Smooth muscle cell (in vitro differentiated cells): ENCODE results near the gene RNF8. TPM values are rescaled to one million over a fixed set of nuclear protein-coding genes. Genes with fewer than 3 reads are reported as not detected.

Experiments used
- DNase-seq: peaks from one replicate; lab custom pipeline; 2025; ENCODE audit not compliant: unreplicated experiment; lab: John Stamatoyannopoulos, UW
- H2AFZ ChIP-seq: fragments of 200-600 bp; sonication (generic); 2 replicates; pipeline ENCODE4 v1.6.0; 2016; ENCODE audit warnings: antibody characterized with exemption, low read depth, mild to moderate bottlenecking
- H3F3A ChIP-seq: fragments of 200-600 bp; sonication (generic); 2 replicates; pipeline ENCODE4 v1.6.0; 2017; ENCODE audit warnings: antibody characterized with exemption, low read depth
- H3K27ac ChIP-seq: fragments of 200-600 bp; sonication (generic); 2 replicates; pipeline ENCODE4 v1.5.1; 2016; ENCODE audit warnings: low read depth, mild to moderate bottlenecking
- H3K27me3 ChIP-seq: fragments of 200-600 bp; sonication (generic); 2 replicates; pipeline ENCODE4 v1.6.1; 2016; ENCODE audit warnings: low read depth, mild to moderate bottlenecking
- H3K36me3 ChIP-seq: fragments of 200-600 bp; sonication (generic); 2 replicates; pipeline ENCODE4 v1.5.1; 2016; ENCODE audit warnings: low read depth
- H3K4me1 ChIP-seq: fragments of 200-600 bp; sonication (generic); 2 replicates; pipeline ENCODE4 v1.5.1; 2016; ENCODE audit warnings: low read depth
- H3K4me2 ChIP-seq: fragments of 200-600 bp; sonication (generic); 2 replicates; pipeline ENCODE4 v1.6.0; 2016; ENCODE audit warnings: mild to moderate bottlenecking
- H3K4me3 ChIP-seq: fragments of 200-600 bp; sonication (generic); 2 replicates; pipeline ENCODE4 v1.5.1; 2016; ENCODE audit warnings: mild to moderate bottlenecking
- H3K79me2 ChIP-seq: fragments of 200-600 bp; sonication (generic); 2 replicates; pipeline ENCODE4 v1.6.0; 2016; ENCODE audit warnings: low read depth, mild to moderate bottlenecking
- H3K9ac ChIP-seq: fragments of 200-600 bp; sonication (generic); 2 replicates; pipeline ENCODE4 v1.6.0; 2016; ENCODE audit warnings: low read depth
- H3K9me3 ChIP-seq: fragments of 200-600 bp; sonication (generic); replicated peaks from 2 replicates; pipeline ENCODE4 v1.5.1; 2016; ENCODE audit warnings: low read depth
- H4K20me1 ChIP-seq: fragments of 200-600 bp; sonication (generic); 2 replicates; pipeline ENCODE4 v1.6.0; 2016; ENCODE audit warnings: low read depth
- CTCF ChIP-seq: fragments of 200-600 bp; sonication (generic); IDR thresholded peaks from 2 replicates; pipeline ENCODE4 v1.5.1; 2017; ENCODE audit warnings: borderline replicate concordance, mild to moderate bottlenecking, antibody characterized with exemption; ENCODE audit not compliant: insufficient read depth, poor library complexity, severe bottlenecking
- WGBS: methylation state at CpG from one replicate; pipeline ENCODE4 v1.1.7; 2016; ENCODE audit warnings: low lambda C conversion rate; 5-methylcytosine and 5-hydroxymethylcytosine counted together
- polyA plus RNA-seq: library from polyadenylated mRNA; unstranded; fragments of >200 nt; fragmentation: Nextera tagmentation; extraction: Ambion mirVana; gene quantifications from 2 replicates; pipeline ENCODE4 v1.2.1, GENCODE V29; 2016
- total RNA-seq: library from RNA; depleted of rRNA; stranded (reverse); fragments of >200 nt; gene quantifications from 2 replicates; pipeline ENCODE4 v1.2.3, GENCODE V29; 2014

The RNF8 gene
- total and polyA plus RNA-seq, 2 experiments from 2014 or later: 16.7 to 23.6 TPM

- no peak for DNase-seq
- Histone ChIP-seq H3K27ac (no peak overlapping the region), H3K4me2 (no peak overlapping the region), H3K4me3 (no peak overlapping the region), H3K36me3 (no peaks in the 10 kb centered on the region), H3K4me1 (no peaks in the 10 kb centered on the region), H3K9ac (no peak overlapping the region), H2AFZ (no peak overlapping the region), H3K27me3 (no peaks in the 10 kb centered on the region), H4K20me1 (peaks cover 16% of the 10 kb centered on the region), H3K9me3 (no peaks in the 10 kb centered on the region), H3F3A (no peaks in the 10 kb centered on the region), H3K79me2 (no peaks in the 10 kb centered on the region)
- TF ChIP-seq CTCF: no peak
- WGBS: 97% methylated on average over 4 of the region's 4 CpGs
Observed at GRCh38 chr6:37371154-37372083, 17.6 kb downstream of the RNF8 start.

GRCh38 chr6:37372116-37372515, 18.3 kb downstream of the RNF8 start:
- no peaks in the 10 kb centered on the region for H3F3A ChIP-seq
- H3K27me3 ChIP-seq: no peaks in the 10 kb centered on the region
- H3K9me3 ChIP-seq: no peaks in the 10 kb centered on the region
- no peak overlapping the region for H3K9ac ChIP-seq
- H3K79me2 ChIP-seq: no peaks in the 10 kb centered on the region
- H3K27ac ChIP-seq: no peak overlapping the region
- no peaks in the 10 kb centered on the region for H3K4me1 ChIP-seq
- H3K4me3 ChIP-seq: no peak overlapping the region
- no peak overlapping the region for H2AFZ ChIP-seq
- 90% methylated on average over 1 of the region's 1 CpG for WGBS
- DNase-seq: no peak
- peaks cover 10% of the 10 kb centered on the region for H4K20me1 ChIP-seq
- H3K36me3 ChIP-seq: no peaks in the 10 kb centered on the region
- H3K4me2 ChIP-seq: no peak overlapping the region
- TF ChIP-seq CTCF: no peak

GRCh38 chr6:37373822-37374471, 20.2 kb downstream of the RNF8 start:
- Histone ChIP-seq H3K4me3 (no peak overlapping the region), H3K9ac (no peak overlapping the region), H3K4me2 (no peak overlapping the region), H3K4me1 (no peaks in the 10 kb centered on the region), H3K9me3 (no peaks in the 10 kb centered on the region), H4K20me1 (peaks cover 10% of the 10 kb centered on the region), H3K27me3 (no peaks in the 10 kb centered on the region), H3K27ac (no peak overlapping the region), H3K36me3 (no peaks in the 10 kb centered on the region), H3F3A (no peaks in the 10 kb centered on the region), H2AFZ (no peak overlapping the region), H3K79me2 (no peaks in the 10 kb centered on the region)
- no peak for TF ChIP-seq CTCF
- no peak for DNase-seq
- 100% methylated on average over 1 of the region's 1 CpG for WGBS
